DMS 273 treated with DMSO at 0.1 percent for 48 hours (cell line): Measurements from ENCODE around the gene NME7.
"Not testable (repeated sequence)": the region's sequence is repeated elsewhere in the genome, so short reads cannot be mapped to it uniquely, and the experiment has no call there.

Source experiments
- DNase-seq: peaks from one replicate; lab custom pipeline; 2025; lab: John Stamatoyannopoulos, UW

The NME7 gene

GRCh38 chr1:169126335-169126734 is 241.3 kb downstream of the NME7 start:
- DNase-seq, result no peak

GRCh38 chr1:169125597-169125996 is 242.0 kb downstream of the NME7 start:
- DNase-seq, result not testable (repeated sequence)

GRCh38 chr1:169124459-169124858 is 243.1 kb downstream of the NME7 start:
- DNase-seq, result no peak

- DNase-seq, result no peak
Observed at GRCh38 chr1:169122976-169123375, 244.6 kb downstream of the NME7 start.

GRCh38 chr1:169121146-169121923 is 246.3 kb downstream of the NME7 start:
- no peak for DNase-seq

GRCh38 chr1:169120066-169120465 is 247.5 kb downstream of the NME7 start:
- DNase-seq, result no peak

- DNase-seq, result no peak
Observed at GRCh38 chr1:169119405-169119804, 248.2 kb downstream of the NME7 start.

- DNase-seq, result no peak
Observed at GRCh38 chr1:169118227-169118626, 249.4 kb downstream of the NME7 start.

- no peak for DNase-seq
Observed at GRCh38 chr1:169117599-169117998, 250.0 kb downstream of the NME7 start.

GRCh38 chr1:169117014-169117413 is 250.6 kb downstream of the NME7 start:
- DNase-seq, result no peak

- no peak for DNase-seq
Observed at GRCh38 chr1:169115891-169116585, 251.6 kb downstream of the NME7 start.

GRCh38 chr1:169113613-169114119 is 253.9 kb downstream of the NME7 start:
- DNase-seq, result no peak

- DNase-seq, result no peak
Observed at GRCh38 chr1:169112241-169112640, 255.4 kb downstream of the NME7 start.

GRCh38 chr1:169111472-169111871 is 256.1 kb downstream of the NME7 start:
- no peak for DNase-seq

- no peak for DNase-seq
Observed at GRCh38 chr1:169110689-169111447, 256.7 kb downstream of the NME7 start.

GRCh38 chr1:169110236-169110635 is 257.4 kb downstream of the NME7 start:
- no peak for DNase-seq

- DNase-seq, result no peak
Observed at GRCh38 chr1:169109561-169110134, 257.9 kb downstream of the NME7 start.

GRCh38 chr1:169108863-169109560 is 258.6 kb downstream of the NME7 start:
- DNase-seq, result no peak

GRCh38 chr1:169108223-169108622 is 259.4 kb downstream of the NME7 start:
- no peak for DNase-seq

- no peak for DNase-seq
Observed at GRCh38 chr1:169107603-169108208, 259.9 kb downstream of the NME7 start.
